HepG2 (cell line): ENCODE measurements around the gene DAB2IP.

Source experiments
- ATM ChIP-seq: fragments of 450-650 bp; IDR thresholded peaks from 2 replicates; pipeline ENCODE4 v1.7.1; 2017; ENCODE audit warnings: mild to moderate bottlenecking, borderline replicate concordance
- GATAD2A ChIP-seq: IDR thresholded peaks from 2 replicates; pipeline ENCODE4 v1.6.1; 2016
- HNF4A ChIP-seq: sonication (generic); formaldehyde crosslinking; IDR thresholded peaks from 2 replicates; pipeline ENCODE4 v1.4.0; 2020; ENCODE audit warnings: missing genetic modification reagents
- ZFX ChIP-seq: sonication (generic); formaldehyde crosslinking; IDR thresholded peaks from 2 replicates; pipeline ENCODE4 v1.4.0; 2020; ENCODE audit warnings: mild to moderate bottlenecking, low read depth, missing genetic modification reagents, moderate library complexity
- TF ChIP-seq, protein P1 (sequence below): sonication (generic); formaldehyde crosslinking; IDR thresholded peaks from 2 replicates; pipeline ENCODE4 v1.8.0; 2022; ENCODE audit warnings: mild to moderate bottlenecking, missing genetic modification reagents, borderline replicate concordance
- TF ChIP-seq, protein P2 (sequence below): sonication (generic); formaldehyde crosslinking; IDR thresholded peaks from 2 replicates; pipeline ENCODE4 v1.4.0; 2020; ENCODE audit warnings: missing genetic modification reagents, mild to moderate bottlenecking, borderline replicate concordance
- TF ChIP-seq, protein P3 (sequence below): sonication (generic); formaldehyde crosslinking; IDR thresholded peaks from 2 replicates; pipeline ENCODE4 v1.5.0; 2020; ENCODE audit warnings: mild to moderate bottlenecking, missing genetic modification reagents, moderate library complexity

DNA sequence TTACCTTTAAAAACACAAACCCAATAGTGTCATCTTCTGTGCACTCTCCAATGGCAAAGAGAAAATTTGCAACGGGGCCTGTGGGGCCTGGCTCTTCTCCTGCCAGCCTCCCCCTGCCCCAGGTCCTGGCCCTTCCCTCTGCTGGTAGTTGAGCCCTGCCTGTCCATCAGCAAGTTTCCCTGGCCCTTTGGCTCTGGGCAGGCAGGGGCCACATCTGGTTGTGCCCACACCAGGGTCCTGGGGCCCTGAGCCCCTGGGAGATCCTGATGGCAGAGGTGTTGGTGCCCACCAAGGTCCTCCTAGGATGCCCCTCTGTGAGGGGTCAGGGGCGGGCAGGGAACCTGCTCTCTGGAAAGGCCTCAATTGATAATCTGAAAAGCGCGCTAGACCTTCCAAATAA, 157.3 kb downstream of the DAB2IP start:
- TF ChIP-seq HNF4A (CRISPR knock-in tag) (no peak), ATM (no peak), ZFX (CRISPR knock-in tag) (no peak), GATAD2A (CRISPR knock-in tag) (no peak)
- TF ChIP-seq, protein P1, sequence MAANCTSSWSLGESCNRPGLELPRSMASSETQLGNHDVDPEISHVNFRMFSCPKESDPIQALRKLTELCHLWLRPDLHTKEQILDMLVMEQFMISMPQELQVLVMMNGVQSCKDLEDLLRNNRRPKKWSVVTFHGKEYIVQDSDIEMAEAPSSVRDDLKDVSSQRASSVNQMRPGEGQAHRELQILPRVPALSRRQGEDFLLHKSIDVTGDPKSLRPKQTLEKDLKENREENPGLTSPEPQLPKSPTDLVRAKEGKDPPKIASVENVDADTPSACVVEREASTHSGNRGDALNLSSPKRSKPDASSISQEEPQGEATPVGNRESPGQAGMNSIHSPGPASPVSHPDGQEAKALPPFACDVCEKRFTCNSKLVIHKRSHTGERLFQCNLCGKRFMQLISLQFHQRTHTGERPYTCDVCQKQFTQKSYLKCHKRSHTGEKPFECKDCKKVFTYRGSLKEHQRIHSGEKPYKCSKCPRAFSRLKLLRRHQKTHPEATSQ (CRISPR knock-in tag): no peak
- TF ChIP-seq, protein P2, sequence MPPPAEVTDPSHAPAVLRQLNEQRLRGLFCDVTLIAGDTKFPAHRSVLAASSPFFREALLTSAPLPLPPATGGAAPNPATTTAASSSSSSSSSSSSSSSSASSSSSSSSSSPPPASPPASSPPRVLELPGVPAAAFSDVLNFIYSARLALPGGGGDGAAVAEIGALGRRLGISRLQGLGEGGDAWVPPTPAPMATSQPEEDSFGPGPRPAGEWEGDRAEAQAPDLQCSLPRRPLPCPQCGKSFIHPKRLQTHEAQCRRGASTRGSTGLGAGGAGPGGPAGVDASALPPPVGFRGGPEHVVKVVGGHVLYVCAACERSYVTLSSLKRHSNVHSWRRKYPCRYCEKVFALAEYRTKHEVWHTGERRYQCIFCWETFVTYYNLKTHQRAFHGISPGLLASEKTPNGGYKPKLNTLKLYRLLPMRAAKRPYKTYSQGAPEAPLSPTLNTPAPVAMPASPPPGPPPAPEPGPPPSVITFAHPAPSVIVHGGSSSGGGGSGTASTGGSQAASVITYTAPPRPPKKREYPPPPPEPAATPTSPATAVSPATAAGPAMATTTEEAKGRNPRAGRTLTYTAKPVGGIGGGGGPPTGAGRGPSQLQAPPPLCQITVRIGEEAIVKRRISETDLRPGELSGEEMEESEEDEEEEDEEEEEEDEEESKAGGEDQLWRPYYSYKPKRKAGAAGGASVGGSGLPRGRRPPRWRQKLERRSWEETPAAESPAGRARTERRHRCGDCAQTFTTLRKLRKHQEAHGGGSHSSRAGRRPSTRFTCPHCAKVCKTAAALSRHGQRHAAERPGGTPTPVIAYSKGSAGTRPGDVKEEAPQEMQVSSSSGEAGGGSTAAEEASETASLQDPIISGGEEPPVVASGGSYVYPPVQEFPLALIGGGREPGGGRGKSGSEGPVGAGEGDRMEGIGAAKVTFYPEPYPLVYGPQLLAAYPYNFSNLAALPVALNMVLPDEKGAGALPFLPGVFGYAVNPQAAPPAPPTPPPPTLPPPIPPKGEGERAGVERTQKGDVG (CRISPR knock-in tag): no peak
- TF ChIP-seq, protein P3, sequence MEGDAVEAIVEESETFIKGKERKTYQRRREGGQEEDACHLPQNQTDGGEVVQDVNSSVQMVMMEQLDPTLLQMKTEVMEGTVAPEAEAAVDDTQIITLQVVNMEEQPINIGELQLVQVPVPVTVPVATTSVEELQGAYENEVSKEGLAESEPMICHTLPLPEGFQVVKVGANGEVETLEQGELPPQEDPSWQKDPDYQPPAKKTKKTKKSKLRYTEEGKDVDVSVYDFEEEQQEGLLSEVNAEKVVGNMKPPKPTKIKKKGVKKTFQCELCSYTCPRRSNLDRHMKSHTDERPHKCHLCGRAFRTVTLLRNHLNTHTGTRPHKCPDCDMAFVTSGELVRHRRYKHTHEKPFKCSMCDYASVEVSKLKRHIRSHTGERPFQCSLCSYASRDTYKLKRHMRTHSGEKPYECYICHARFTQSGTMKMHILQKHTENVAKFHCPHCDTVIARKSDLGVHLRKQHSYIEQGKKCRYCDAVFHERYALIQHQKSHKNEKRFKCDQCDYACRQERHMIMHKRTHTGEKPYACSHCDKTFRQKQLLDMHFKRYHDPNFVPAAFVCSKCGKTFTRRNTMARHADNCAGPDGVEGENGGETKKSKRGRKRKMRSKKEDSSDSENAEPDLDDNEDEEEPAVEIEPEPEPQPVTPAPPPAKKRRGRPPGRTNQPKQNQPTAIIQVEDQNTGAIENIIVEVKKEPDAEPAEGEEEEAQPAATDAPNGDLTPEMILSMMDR: no peak
